Fibroblast of pulmonary artery (primary cell): ENCODE measurements around the gene SLC4A5.

Source experiments
- DNase-seq: peaks from one replicate; pipeline ENCODE4 v3.0.0-alpha.2; 2010; ENCODE audit warnings: low read depth
- H3K4me3 ChIP-seq: replicated peaks from 2 replicates; pipeline ENCODE4 v1.5.1; 2011; ENCODE audit warnings: low read depth, mild to moderate bottlenecking, control low read depth, low read length, moderate library complexity
- TF ChIP-seq, protein P1 (sequence below): IDR thresholded peaks from 2 replicates; pipeline ENCODE4 v1.5.1; 2011; ENCODE audit warnings: mild to moderate bottlenecking, control low read depth, low read length, inconsistent platforms; ENCODE audit errors: missing control alignments

SLC4A5 gene

DNA sequence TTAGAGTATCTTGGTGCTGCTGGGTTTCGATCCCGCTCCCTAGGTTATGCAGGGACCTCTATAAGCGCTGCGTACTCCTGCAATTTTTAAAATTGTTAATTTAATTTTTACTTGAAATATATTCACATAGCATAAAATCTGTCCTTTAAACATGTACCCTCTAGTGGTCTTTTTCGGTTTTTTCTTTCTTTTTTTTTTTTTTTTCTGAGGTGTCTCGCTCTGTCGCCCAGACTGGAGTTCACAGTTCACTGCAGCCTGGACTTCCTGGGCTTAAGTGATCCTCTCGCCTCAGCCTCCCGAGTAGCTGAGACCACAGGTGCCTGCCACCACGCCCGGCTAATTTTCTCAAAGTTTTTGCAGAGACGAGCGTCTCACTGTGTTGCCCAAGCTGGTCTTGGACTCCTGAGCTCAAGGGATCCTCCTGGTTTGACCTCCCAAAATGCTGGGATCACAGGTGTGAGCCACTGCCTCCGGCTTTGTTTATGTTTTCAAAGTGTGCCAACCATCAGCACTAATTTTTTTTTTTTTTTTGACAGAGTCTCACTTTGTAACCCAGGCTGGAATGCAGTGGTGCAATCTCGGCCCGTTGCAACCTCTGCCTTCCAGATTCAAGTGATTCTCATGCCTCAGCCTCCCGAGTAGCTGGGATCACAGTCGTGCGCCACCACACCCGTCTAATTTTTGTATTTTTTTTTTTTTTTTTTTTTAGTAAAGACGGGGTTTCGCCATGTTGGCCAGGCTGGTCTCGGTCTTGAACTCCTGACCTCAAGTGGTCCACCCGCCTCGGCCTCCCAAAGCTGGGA lies 164.0 kb downstream of the SLC4A5 start:
- no peak for DNase-seq
- peak overlapping the region; percentile 75 for H3K4me3 ChIP-seq
- TF ChIP-seq, protein P1, sequence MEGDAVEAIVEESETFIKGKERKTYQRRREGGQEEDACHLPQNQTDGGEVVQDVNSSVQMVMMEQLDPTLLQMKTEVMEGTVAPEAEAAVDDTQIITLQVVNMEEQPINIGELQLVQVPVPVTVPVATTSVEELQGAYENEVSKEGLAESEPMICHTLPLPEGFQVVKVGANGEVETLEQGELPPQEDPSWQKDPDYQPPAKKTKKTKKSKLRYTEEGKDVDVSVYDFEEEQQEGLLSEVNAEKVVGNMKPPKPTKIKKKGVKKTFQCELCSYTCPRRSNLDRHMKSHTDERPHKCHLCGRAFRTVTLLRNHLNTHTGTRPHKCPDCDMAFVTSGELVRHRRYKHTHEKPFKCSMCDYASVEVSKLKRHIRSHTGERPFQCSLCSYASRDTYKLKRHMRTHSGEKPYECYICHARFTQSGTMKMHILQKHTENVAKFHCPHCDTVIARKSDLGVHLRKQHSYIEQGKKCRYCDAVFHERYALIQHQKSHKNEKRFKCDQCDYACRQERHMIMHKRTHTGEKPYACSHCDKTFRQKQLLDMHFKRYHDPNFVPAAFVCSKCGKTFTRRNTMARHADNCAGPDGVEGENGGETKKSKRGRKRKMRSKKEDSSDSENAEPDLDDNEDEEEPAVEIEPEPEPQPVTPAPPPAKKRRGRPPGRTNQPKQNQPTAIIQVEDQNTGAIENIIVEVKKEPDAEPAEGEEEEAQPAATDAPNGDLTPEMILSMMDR = peak; percentile 34

DNA sequence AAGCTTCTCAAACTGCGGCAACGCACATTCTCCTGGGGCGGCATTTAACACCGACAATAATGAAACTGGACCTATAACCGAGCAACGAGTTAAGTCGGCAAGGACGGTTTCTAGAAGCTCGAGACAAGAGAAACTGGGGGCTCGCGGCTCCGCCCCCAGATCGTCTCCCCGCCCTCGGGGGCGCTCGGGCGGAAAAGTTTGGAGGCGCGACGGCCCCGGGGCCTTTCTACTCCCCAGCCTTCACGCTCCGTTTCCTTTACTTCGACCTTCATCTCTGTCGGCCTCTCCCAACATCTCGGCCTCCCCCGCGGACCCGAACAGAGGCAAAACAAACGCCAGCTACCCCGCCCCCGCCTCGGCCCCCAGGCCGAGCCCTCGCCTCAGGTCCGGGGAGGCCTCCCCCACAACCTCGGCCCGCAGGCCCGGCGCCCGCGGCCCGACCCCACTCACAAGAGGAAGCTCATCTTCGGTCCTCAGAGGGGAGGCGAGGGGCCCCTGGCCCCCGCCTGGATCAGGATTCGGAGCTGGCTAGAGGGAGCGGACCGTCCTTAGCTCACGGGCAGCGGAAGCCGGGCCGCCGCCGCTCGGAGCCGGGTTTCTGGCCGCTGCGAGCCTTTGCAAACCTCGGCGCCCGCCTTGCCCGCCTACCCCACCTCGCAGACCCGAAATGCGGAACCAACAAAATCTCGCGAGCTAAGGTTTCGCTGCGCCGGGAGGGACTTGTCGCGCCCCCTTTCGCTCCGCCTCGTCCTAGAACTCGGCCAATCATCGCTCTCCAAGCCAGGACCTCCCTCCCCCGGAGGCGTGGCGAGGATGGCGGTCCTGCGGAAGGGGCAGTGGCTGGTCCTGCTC lies 164.8 kb downstream of the SLC4A5 start, which contains the start of gene MOB1A:
Gene MOB1A, minus strand, starts transcription at position 669 of the 852 bp plus-strand sequence. Its CDS starts 205 bp downstream, at position 464.
- DNase-seq = peak; percentile 99
- H3K4me3 ChIP-seq = peak within 1 kb of the TSS; percentile 75
- TF ChIP-seq, protein P1 = no peak

DNA sequence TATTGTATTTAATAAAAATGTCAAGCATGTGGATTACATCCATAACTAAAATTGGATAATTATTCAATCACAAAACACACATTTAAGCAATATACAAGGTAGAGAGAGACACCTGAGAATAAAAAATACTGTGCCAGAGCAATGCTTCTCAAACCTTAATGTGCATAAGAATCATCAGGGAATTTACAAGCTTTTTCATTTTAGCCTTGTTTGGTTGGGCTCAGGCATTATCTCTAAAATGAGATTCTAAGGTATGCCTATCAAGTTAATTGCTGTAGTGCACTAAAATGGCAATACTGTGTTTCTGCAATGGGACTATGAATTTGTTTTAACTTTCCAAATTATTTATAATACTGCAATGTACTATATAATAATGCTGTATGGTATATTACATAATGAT lies 165.5 kb downstream of the SLC4A5 start:
- DNase-seq = no peak
- TF ChIP-seq, protein P1 = no peak
- H3K4me3 ChIP-seq = peak overlapping the region; percentile 75

DNA sequence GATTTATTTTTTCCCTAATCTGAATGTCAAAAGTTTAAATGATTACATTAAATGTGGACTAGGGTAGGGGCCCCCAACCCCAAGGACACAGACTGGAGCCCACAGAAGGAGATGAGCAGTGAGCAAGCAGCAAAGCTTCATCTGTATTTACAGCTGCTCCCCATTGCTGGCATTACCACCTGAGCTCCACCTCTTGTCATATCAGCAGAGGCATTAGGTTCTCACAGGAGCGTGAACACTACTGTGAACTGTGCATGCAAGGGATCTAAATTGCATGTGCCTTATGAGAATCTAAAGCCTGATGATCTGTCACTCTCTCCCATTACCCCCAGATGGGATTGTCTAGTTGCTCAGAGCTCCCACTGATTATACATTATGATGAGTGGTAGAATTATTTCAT lies 168.3 kb downstream of the SLC4A5 start:
- H3K4me3 ChIP-seq = no peak overlapping the region
- no peak for DNase-seq
- TF ChIP-seq, protein P1 = no peak

DNA sequence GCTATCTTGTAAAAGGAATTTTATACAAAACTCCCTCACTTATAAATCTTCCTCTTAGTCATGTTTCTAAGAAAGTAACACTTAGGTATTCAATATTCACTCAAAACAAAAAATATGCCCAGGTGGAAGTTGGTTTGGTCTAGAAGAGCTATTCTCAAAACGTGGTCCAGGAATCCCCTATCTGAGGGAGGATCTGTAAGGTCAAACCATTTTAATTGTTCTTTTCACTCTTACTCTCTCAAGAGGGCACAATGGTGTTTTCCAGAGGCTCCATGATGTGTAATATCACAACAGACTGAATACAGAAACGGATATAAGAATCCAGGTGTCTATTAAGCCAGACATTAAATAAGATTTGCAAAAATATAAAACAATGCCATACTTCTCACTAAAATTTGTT lies 174.5 kb downstream of the SLC4A5 start:
- no peak for DNase-seq
- no peak overlapping the region for H3K4me3 ChIP-seq
- TF ChIP-seq, protein P1 = no peak
